Pulmonary artery endothelial cell (primary cell): ENCODE measurements around the gene TAF6. TPM values are rescaled to one million over a fixed set of nuclear protein-coding genes. Genes with fewer than 3 reads are reported as not detected.

Source experiments
- DNase-seq: peaks from one replicate; pipeline ENCODE4 v3.0.0-alpha.2; 2011; ENCODE audit warnings: low read depth, low spot score
- total RNA-seq: library from RNA; depleted of rRNA; stranded (reverse); fragments of >200 nt; gene quantifications from 2 replicates; pipeline ENCODE4 v1.2.3, GENCODE V29; 2014

TAF6 gene
- total RNA-seq, 1 donor from 2014 or later, result 30.5 TPM

- no peak for DNase-seq
These were observed 44.3 kb downstream of the TAF6 start for GRCh38 chr7:100074841-100075240.

- no peak for DNase-seq
These were observed 46.7 kb downstream of the TAF6 start for GRCh38 chr7:100072462-100072861.

GRCh38 chr7:100071018-100071723 is 48.0 kb downstream of the TAF6 start:
- no peak for DNase-seq

GRCh38 chr7:100069991-100070390 is 49.2 kb downstream of the TAF6 start:
- DNase-seq, result no peak

- DNase-seq, result no peak
These were observed 52.2 kb downstream of the TAF6 start for GRCh38 chr7:100066953-100067352.

GRCh38 chr7:100065452-100066186 is 53.5 kb downstream of the TAF6 start:
- DNase-seq, result no peak

GRCh38 chr7:100064162-100064561 is 55.0 kb downstream of the TAF6 start:
- no peak for DNase-seq

GRCh38 chr7:100063376-100063775 is 55.8 kb downstream of the TAF6 start:
- DNase-seq, result no peak

GRCh38 chr7:100061518-100062193 is 57.5 kb downstream of the TAF6 start:
- DNase-seq, result no peak

- DNase-seq, result no peak
These were observed 59.9 kb downstream of the TAF6 start for GRCh38 chr7:100059251-100059739.

Other genes starting within 250 kb of the TAF6 start
- gene OR2AE1, start 242.3 kb downstream of the TAF6 start, total RNA-seq, result 0.13 TPM in 1 of 2 replicates, not detected in the other
- 14.0 and 17.4 TPM in 2 replicates for gene TRIM4, start 199.8 kb downstream of the TAF6 start, total RNA-seq
- not detected in 2 replicates for gene GJC3, start 189.7 kb downstream of the TAF6 start, total RNA-seq
- gene AZGP1, start 143.3 kb downstream of the TAF6 start, total RNA-seq, result not detected in 2 replicates
- 32.7 and 33.5 TPM in 2 replicates for gene ZKSCAN1, start 103.8 kb downstream of the TAF6 start, total RNA-seq
- gene ZSCAN21, start 69.6 kb downstream of the TAF6 start, total RNA-seq, result 7.0 and 9.3 TPM in 2 replicates
- gene ZNF3, start 37.6 kb downstream of the TAF6 start, total RNA-seq, result 21.7 and 27.8 TPM in 2 replicates
- gene COPS6, start 30.4 kb downstream of the TAF6 start, total RNA-seq, result 147 and 157 TPM in 2 replicates
- 114 and 205 TPM in 2 replicates for gene MCM7, start 18.0 kb downstream of the TAF6 start, total RNA-seq
- 23.8 and 24.9 TPM in 2 replicates for gene AP4M1, start 17.7 kb downstream of the TAF6 start, total RNA-seq
- gene CNPY4, start 276 bp upstream of the TAF6 start, total RNA-seq, result 34.7 and 51.5 TPM in 2 replicates
- 2.5 and 3.0 TPM in 2 replicates for gene MBLAC1, start 7.6 kb upstream of the TAF6 start, total RNA-seq
- 68.4 and 109 TPM in 2 replicates for gene LAMTOR4, start 29.6 kb upstream of the TAF6 start, total RNA-seq
- gene TRAPPC14, start 39.4 kb upstream of the TAF6 start, total RNA-seq, result 6.3 and 8.6 TPM in 2 replicates
- 0.73 and 2.0 TPM in 2 replicates for gene GAL3ST4, start 49.3 kb upstream of the TAF6 start, total RNA-seq
- gene GPC2, start 58.0 kb upstream of the TAF6 start, total RNA-seq, result 2.2 and 4.1 TPM in 2 replicates
- gene STAG3, start 58.6 kb upstream of the TAF6 start, total RNA-seq, result 0.13 and 0.42 TPM in 2 replicates
- not detected in 2 replicates for gene PVRIG, start 100.6 kb upstream of the TAF6 start, total RNA-seq
- gene SPDYE3, start 188.3 kb upstream of the TAF6 start, total RNA-seq, result not detected in 2 replicates
- gene PILRB, start 238.8 kb upstream of the TAF6 start, total RNA-seq, result 3.4 and 10.8 TPM in 2 replicates